Nephron progenitor cell (in vitro differentiated cells): ENCODE results near the gene NEURL1.

ENCODE experiments used
- DNase-seq: peaks from one replicate; pipeline ENCODE4 v3.0.0; 2021
- H3K27ac Mint-ChIP-seq: 2 replicates; pipeline ENCODE4 v1.8.0; 2021; ENCODE audit warnings: mild to moderate bottlenecking, moderate library complexity, mixed read lengths
- H3K27me3 Mint-ChIP-seq: 2 replicates; pipeline ENCODE4 v1.8.0; 2021; ENCODE audit warnings: mild to moderate bottlenecking, low read depth, mixed read lengths; ENCODE audit not compliant: poor library complexity
- H3K36me3 Mint-ChIP-seq: 2 replicates; pipeline ENCODE4 v1.8.0; 2021; ENCODE audit warnings: low read depth, mixed read lengths
- H3K4me1 Mint-ChIP-seq: 2 replicates; pipeline ENCODE4 v1.8.0; 2021; ENCODE audit warnings: mixed read lengths
- H3K4me3 Mint-ChIP-seq: 2 replicates; pipeline ENCODE4 v1.8.0; 2021; ENCODE audit warnings: mild to moderate bottlenecking, moderate library complexity, mixed read lengths
- H3K9me3 Mint-ChIP-seq: 2 replicates; pipeline ENCODE4 v1.8.0; 2021; ENCODE audit warnings: mild to moderate bottlenecking, moderate library complexity, mixed read lengths
- TF ChIP-seq, protein P1 (sequence below): fragments of 200-600 bp; sonication (generic); IDR thresholded peaks from 2 replicates; pipeline ENCODE4 v1.5.0; 2021; ENCODE audit warnings: antibody characterized with exemption

NEURL1 gene

DNA sequence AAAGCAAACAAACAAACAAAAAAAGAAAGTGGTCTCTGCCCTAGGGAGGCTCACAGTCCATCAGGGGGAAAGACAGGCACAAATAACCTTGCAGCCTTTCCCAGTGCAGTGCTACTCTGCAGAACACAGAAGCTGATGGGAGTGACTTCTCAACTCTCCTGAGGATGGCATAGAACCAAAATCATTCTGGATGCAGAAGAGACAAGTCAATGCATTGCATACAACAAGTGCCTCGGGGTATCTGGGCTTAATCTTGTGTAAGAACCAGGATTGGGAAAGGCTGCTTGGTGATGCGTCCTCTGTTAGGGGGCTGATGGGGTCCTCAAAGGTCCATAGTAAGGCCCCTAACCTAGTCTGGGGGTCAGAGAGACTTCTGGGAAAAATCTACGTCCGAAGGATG is 68.9 kb downstream of the NEURL1 start:
- no peak for DNase-seq
- H3K27me3 Mint-ChIP-seq = peaks cover 31% of the 10 kb centered on the region
- TF ChIP-seq, protein P1, sequence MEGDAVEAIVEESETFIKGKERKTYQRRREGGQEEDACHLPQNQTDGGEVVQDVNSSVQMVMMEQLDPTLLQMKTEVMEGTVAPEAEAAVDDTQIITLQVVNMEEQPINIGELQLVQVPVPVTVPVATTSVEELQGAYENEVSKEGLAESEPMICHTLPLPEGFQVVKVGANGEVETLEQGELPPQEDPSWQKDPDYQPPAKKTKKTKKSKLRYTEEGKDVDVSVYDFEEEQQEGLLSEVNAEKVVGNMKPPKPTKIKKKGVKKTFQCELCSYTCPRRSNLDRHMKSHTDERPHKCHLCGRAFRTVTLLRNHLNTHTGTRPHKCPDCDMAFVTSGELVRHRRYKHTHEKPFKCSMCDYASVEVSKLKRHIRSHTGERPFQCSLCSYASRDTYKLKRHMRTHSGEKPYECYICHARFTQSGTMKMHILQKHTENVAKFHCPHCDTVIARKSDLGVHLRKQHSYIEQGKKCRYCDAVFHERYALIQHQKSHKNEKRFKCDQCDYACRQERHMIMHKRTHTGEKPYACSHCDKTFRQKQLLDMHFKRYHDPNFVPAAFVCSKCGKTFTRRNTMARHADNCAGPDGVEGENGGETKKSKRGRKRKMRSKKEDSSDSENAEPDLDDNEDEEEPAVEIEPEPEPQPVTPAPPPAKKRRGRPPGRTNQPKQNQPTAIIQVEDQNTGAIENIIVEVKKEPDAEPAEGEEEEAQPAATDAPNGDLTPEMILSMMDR = no peak
- no peaks in the 10 kb centered on the region for H3K9me3 Mint-ChIP-seq
- H3K4me1 Mint-ChIP-seq = peaks cover 8% of the 10 kb centered on the region
- H3K36me3 Mint-ChIP-seq = no peaks in the 10 kb centered on the region
- H3K27ac Mint-ChIP-seq = no peak overlapping the region
- H3K4me3 Mint-ChIP-seq = no peak overlapping the region

DNA sequence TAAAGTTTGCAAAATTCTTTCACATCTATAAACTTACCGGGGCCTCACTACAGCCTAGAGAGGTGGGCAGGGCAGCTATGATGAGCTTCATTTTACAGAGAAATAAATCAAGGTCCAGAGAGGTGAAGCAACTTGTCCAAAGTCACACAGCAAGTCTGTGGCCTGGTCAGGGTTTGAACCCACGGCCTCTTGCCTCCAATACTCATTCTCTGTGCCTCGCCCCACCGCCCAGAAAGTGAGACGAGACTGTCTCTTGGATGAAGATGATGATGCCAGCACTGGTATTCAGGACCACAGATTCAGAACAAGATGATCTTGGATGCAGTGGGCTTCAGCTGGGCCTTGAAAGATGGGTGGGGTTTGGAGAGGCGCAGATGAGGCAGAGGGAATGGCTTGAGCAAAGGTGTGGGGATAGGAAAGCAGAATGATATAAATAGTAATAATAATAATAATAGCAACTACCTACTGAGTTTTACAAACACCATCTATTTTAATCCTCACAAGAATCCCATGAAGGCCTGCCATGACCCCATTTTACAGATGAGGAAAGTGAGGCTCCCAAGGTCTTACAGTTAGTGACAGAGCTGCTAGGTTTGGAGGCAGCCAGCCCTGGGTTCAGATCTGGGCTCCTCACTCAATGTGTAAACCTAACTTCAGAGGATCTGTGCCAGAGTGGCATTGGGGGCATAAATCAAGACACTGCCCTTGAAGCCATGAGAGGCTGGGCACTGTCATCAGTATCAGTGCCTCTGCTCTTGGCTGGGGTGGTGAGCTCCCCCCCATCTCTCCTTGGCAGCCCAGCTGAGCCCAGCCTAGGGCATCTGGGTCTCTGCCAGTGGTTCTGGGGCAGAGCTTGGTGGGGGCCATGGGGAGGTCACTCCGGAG is 70.0 kb downstream of the NEURL1 start:
- H3K4me3 Mint-ChIP-seq = no peak overlapping the region
- TF ChIP-seq, protein P1 = no peak
- no peaks in the 10 kb centered on the region for H3K36me3 Mint-ChIP-seq
- H3K4me1 Mint-ChIP-seq = peaks cover under 1% of the 10 kb centered on the region
- H3K9me3 Mint-ChIP-seq = no peaks in the 10 kb centered on the region
- no peak for DNase-seq
- no peak overlapping the region for H3K27ac Mint-ChIP-seq
- H3K27me3 Mint-ChIP-seq = peaks cover 22% of the 10 kb centered on the region

DNA sequence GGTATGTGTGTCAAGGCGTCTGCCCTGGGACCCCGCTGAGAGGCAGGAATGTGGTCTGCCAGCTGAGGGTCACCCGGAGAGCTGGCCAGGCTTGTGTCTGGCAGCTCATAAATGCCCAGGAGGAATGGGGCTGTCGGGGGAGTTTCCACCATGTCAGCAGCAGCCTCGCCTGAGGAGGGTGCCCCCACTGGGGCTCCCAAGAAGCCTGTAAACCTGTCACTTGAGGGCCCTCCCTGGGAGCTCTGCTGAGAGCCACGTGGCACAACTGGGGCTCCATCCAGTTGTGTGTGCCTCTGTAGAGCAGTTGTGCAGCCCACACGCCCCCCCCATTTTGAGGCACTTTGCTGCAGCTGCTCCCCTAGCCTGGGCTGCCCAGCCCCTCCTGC is 70.6 kb downstream of the NEURL1 start:
- Mint-ChIP-seq H3K36me3 (no peaks in the 10 kb centered on the region), H3K27me3 (peaks cover 18% of the 10 kb centered on the region), H3K4me1 (no peaks in the 10 kb centered on the region), H3K4me3 (no peak overlapping the region), H3K9me3 (no peaks in the 10 kb centered on the region), H3K27ac (no peak overlapping the region)
- TF ChIP-seq, protein P1 = no peak
- DNase-seq = no peak

DNA sequence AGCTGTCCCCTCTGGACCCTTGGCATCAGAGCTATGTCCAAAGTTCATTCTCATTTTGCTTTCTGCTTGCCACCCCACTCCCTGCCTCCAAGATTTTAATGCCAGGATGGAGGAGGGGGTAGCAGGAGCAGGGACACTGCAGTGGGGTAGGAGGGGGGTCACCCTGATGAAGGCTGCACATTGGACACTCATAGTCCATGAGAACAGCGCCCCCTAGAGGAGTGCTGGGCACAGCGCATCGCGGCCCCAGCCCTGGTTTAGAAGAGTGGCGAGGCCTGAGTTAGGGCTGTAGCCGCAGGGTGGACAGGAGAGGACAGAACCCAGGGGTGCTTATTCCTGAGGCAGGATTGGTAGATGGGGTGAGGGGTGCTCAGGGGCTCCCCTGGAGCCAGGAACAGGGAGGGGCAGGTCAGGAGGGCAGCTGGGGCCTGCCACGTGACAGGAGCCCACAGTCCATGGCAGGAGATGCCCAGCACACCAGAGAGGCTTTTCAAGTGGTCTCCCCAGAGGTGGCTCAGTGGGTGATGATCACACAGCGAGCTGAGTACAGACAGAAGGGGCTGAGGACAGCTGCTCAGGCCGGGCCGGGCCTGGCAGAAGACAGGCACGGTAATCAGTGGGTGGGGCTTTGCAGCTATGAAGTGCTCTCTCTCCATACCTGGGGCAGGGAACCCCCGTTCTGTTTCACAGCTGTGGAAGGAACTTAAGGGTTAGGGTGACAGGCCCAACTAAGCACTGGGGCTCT is 71.4 kb downstream of the NEURL1 start:
- Mint-ChIP-seq H3K27ac (no peak overlapping the region), H3K9me3 (no peaks in the 10 kb centered on the region), H3K36me3 (no peaks in the 10 kb centered on the region), H3K27me3 (peaks cover 15% of the 10 kb centered on the region), H3K4me1 (no peaks in the 10 kb centered on the region), H3K4me3 (no peak overlapping the region)
- TF ChIP-seq, protein P1 = peak; percentile 63
- DNase-seq = peak; percentile 54

DNA sequence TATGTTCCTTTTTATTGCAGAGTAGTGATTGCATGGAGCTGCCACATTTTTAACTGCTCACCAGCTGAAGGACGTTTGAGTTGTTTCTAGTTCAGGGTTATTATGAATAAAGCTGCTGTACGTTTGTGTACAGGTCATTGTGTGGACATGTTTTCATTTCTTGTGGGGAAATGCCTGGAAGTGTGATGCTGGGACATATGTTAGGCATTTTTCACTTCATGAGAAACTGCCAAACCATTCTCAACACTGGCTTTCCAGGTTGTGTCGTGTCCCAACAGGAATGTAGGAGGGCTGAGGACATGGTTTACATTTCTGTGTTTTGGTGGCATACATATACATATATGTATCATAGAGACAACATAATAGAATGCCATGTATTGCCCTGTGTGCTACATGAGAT is 73.0 kb downstream of the NEURL1 start:
- Mint-ChIP-seq H3K9me3 (no peaks in the 10 kb centered on the region), H3K4me1 (no peaks in the 10 kb centered on the region), H3K4me3 (no peak overlapping the region), H3K36me3 (no peaks in the 10 kb centered on the region), H3K27me3 (peaks cover 16% of the 10 kb centered on the region), H3K27ac (no peak overlapping the region)
- TF ChIP-seq, protein P1 = no peak
- no peak for DNase-seq
